Measurements from ENCODE around the gene PHF2.

The PHF2 gene

DNA sequence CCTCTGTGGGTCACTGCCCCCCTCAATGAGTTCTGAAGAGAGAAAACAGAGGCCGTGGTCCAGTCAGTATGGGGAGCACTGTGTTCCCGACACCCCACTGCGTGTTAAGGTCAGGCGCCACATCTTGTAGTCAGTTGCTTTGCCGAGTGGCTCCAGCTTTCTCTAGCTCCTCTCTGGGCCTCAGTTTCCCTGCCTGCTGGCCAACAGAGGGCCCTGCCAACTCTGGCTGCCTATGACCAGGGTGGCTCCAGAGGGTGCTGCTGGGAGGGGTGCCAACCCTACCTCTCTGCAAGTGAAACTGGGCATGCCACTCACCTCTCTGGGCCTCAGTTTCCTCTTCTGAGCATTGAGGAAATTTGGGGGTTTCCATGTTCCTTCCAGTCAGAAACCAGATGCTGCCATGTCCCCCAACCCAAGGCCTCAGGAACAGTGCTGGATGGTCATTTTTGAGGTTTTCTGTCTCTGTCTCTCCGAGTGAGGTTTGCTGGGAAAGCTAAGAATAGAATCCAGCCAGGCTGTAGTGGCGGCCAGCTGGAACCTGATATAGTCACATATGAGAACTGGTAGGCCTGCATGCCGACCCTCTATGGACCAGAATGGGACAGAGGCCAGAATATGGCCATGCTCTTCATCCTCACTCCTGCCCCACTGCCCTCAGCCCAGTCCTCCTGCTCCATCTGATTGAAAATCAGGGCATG is 132.1 kb downstream of the PHF2 start:
- no peaks in the 10 kb centered on the region for H3K9me3 ChIP-seq (ENCODE audit: insufficient read depth, low read length)
- TF ChIP-seq EZH2phosphoT487 (IDR thresholded peaks at IDR 0.05; ENCODE audit: low read depth): no peak
- TF ChIP-seq, protein P1, sequence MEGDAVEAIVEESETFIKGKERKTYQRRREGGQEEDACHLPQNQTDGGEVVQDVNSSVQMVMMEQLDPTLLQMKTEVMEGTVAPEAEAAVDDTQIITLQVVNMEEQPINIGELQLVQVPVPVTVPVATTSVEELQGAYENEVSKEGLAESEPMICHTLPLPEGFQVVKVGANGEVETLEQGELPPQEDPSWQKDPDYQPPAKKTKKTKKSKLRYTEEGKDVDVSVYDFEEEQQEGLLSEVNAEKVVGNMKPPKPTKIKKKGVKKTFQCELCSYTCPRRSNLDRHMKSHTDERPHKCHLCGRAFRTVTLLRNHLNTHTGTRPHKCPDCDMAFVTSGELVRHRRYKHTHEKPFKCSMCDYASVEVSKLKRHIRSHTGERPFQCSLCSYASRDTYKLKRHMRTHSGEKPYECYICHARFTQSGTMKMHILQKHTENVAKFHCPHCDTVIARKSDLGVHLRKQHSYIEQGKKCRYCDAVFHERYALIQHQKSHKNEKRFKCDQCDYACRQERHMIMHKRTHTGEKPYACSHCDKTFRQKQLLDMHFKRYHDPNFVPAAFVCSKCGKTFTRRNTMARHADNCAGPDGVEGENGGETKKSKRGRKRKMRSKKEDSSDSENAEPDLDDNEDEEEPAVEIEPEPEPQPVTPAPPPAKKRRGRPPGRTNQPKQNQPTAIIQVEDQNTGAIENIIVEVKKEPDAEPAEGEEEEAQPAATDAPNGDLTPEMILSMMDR (IDR thresholded peaks at IDR 0.05; ENCODE audit: low read depth, low read length): no peak
- no peaks in the 10 kb centered on the region for H4K20me1 ChIP-seq (ENCODE audit: insufficient read depth, low read length)

DNA sequence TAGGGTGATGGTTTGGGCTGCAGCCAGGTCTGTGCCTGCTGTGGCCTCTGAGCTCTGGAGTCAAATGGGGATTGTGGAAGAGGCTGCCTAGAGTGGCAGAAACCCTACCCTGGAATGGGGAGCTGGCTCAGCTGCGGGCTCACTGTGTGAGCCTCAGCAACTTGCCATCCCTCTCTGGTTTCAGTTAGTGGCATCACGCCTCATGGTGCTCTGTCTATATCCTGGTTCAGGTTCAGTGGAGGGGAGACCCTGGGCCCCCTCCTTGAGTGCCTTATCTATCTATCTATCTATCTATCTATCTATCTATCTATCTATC is 132.6 kb downstream of the PHF2 start:
- no peak overlapping the region for H3K4me2 ChIP-seq (ENCODE audit: low read length)
- no peaks in the 10 kb centered on the region for H3K36me3 ChIP-seq (replicated peaks; ENCODE audit: low read depth, low read length)
- no peak overlapping the region for H3K4me3 ChIP-seq (ENCODE audit: low read length)
- no peaks in the 10 kb centered on the region for H3K9me3 ChIP-seq (ENCODE audit: insufficient read depth, low read length)
- H3K27ac ChIP-seq (ENCODE audit: low read length): no peak overlapping the region
- no peaks in the 10 kb centered on the region for H4K20me1 ChIP-seq (ENCODE audit: insufficient read depth, low read length)
- no peaks in the 10 kb centered on the region for H3K79me2 ChIP-seq (ENCODE audit: low read length)
- TF ChIP-seq, protein P1 (IDR thresholded peaks at IDR 0.05; ENCODE audit: low read depth, low read length): no peak
- no peak overlapping the region for H3K9ac ChIP-seq (ENCODE audit: low read length)
- H2AFZ ChIP-seq (ENCODE audit: low read depth, low read length): no peak overlapping the region
- H3K4me1 ChIP-seq (ENCODE audit: low read length): no peaks in the 10 kb centered on the region
- H3K27me3 ChIP-seq (ENCODE audit: low read depth, low read length): no peaks in the 10 kb centered on the region

More for the DNA sequence above, 132.1 kb downstream of the PHF2 start:
- Histone ChIP-seq H2AFZ (ENCODE audit: low read depth, low read length) (no peak overlapping the region), H3K27ac (ENCODE audit: low read length) (no peak overlapping the region), H3K4me1 (ENCODE audit: low read length) (no peaks in the 10 kb centered on the region), H3K36me3 (replicated peaks; ENCODE audit: low read depth, low read length) (no peaks in the 10 kb centered on the region), H3K4me3 (ENCODE audit: low read length) (no peak overlapping the region), H3K27me3 (ENCODE audit: low read depth, low read length) (no peaks in the 10 kb centered on the region), H3K4me2 (ENCODE audit: low read length) (no peak overlapping the region), H3K79me2 (ENCODE audit: low read length) (no peaks in the 10 kb centered on the region), H3K9ac (ENCODE audit: low read length) (no peak overlapping the region)

DNA sequence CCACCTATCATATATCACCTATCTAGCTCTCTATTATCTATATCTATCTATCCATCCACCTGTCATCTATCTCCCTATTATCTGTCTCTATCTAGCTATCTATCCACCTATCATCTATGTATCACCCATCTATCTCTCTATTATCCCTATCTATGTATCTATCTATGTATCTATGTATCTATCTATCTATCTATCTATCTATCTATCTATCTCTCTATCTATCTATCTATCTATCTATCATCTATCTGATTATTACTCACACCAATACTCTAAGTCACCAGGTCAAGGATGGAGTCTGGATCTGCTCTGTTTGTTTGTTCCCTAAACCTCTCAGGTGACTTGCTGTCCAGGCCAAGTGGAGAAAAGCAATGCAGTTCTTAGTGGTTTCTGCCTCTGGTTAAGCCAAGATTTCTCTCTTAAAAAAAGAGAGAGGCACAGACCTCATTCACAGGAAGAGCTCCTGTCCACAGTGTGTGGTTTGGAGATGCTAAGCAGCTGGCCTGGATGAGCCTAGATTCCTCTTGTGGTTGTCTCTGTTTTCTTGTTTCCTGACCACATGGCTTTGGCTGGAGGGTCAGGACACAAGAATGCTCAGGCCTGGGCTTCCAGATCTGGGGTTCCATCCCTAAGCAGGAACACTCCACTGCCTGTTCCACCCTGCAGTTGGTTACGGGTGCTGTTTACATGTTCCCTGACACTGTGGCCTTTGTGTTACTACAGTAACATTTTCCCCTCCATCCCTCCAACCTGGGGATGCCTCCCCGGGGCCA is 133.4 kb downstream of the PHF2 start:
- Histone ChIP-seq H3K79me2 (ENCODE audit: low read length) (no peaks in the 10 kb centered on the region), H4K20me1 (ENCODE audit: insufficient read depth, low read length) (no peaks in the 10 kb centered on the region), H3K36me3 (replicated peaks; ENCODE audit: low read depth, low read length) (no peaks in the 10 kb centered on the region), H3K27ac (ENCODE audit: low read length) (no peak overlapping the region), H2AFZ (ENCODE audit: low read depth, low read length) (no peak overlapping the region), H3K4me2 (ENCODE audit: low read length) (no peak overlapping the region), H3K4me3 (ENCODE audit: low read length) (no peak overlapping the region), H3K9me3 (ENCODE audit: insufficient read depth, low read length) (no peaks in the 10 kb centered on the region), H3K4me1 (ENCODE audit: low read length) (no peaks in the 10 kb centered on the region), H3K9ac (ENCODE audit: low read length) (no peak overlapping the region), H3K27me3 (ENCODE audit: low read depth, low read length) (no peaks in the 10 kb centered on the region)
- TF ChIP-seq, protein P1 (IDR thresholded peaks at IDR 0.05; ENCODE audit: low read depth, low read length): no peak
- TF ChIP-seq EZH2phosphoT487 (IDR thresholded peaks at IDR 0.05; ENCODE audit: low read depth): no peak

DNA sequence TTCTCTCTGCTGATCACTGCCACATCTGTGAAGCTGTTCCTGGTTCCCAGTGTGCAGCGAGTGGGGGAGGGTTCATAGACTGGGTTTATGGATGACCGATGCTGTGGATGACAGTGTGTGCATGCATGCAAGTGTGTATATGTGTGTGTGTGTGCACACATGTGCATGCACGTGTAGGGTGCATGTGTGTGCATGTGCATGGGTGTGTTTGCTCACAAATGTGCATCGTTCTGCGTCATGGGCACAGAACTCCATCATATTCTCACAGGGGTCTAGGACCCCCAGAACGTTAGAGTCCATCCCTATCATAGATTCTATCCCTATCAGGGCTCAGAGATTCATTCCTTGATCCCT is 134.0 kb downstream of the PHF2 start:
- H2AFZ ChIP-seq (ENCODE audit: low read depth, low read length): no peak overlapping the region
- H3K36me3 ChIP-seq (replicated peaks; ENCODE audit: low read depth, low read length): no peaks in the 10 kb centered on the region
- no peaks in the 10 kb centered on the region for H3K9me3 ChIP-seq (ENCODE audit: insufficient read depth, low read length)
- no peak overlapping the region for H3K4me2 ChIP-seq (ENCODE audit: low read length)
- H3K4me3 ChIP-seq (ENCODE audit: low read length): no peak overlapping the region
- no peak overlapping the region for H3K9ac ChIP-seq (ENCODE audit: low read length)
- TF ChIP-seq, protein P1 (IDR thresholded peaks at IDR 0.05; ENCODE audit: low read depth, low read length): no peak
- no peak for TF ChIP-seq EZH2phosphoT487 (IDR thresholded peaks at IDR 0.05; ENCODE audit: low read depth)
- H3K4me1 ChIP-seq (ENCODE audit: low read length): no peaks in the 10 kb centered on the region
- H4K20me1 ChIP-seq (ENCODE audit: insufficient read depth, low read length): no peaks in the 10 kb centered on the region
- H3K27me3 ChIP-seq (ENCODE audit: low read depth, low read length): no peaks in the 10 kb centered on the region
- H3K27ac ChIP-seq (ENCODE audit: low read length): no peak overlapping the region
- H3K79me2 ChIP-seq (ENCODE audit: low read length): no peaks in the 10 kb centered on the region

All from OCI-LY3 (cell line).